GM19467 (cell line): ENCODE data around the gene ARHGAP15.

Experiments
- ATAC-seq: cut with Tn5 transposase; IDR thresholded peaks from one replicate; pipeline ENCODE4 v1.9.1; 2021; ENCODE audit warnings: mild to moderate bottlenecking, moderate library complexity; ENCODE audit not compliant: unreplicated experiment

ARHGAP15 gene

DNA sequence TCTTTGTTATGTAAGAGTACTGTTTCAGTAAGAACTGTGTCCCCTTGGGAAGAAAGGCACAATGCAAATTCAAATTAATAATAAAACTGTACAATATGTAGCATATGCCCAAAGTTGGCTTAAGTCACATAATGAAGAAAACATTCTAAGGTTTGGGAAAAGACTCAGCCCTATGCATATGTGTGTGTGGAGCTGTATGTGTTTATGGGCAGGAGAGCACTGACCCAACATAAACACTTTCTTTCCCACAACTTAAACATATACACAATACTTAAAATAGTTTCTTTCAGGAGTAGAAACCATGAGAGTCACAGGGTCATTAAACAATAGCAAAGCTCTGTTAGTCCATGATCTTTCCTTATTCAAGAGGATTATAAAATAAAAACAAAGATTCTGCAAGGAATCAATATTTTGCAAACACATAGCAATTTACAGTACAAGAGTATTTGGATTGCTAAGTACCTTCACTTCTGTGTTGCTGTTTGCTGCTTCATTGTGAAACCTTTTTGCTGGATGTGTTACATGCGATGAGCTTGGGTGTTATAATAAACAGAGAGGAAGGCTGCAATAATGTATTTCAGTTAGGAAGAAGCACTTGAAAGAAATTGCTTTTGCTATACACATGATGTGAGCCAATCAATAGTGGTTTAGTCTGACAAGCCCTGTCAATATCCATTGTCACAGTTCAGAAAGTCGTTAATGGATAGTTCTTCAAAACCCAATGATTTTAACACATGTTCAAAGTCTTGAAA, 347.3 kb downstream of the ARHGAP15 start:
- ATAC-seq = no peak

DNA sequence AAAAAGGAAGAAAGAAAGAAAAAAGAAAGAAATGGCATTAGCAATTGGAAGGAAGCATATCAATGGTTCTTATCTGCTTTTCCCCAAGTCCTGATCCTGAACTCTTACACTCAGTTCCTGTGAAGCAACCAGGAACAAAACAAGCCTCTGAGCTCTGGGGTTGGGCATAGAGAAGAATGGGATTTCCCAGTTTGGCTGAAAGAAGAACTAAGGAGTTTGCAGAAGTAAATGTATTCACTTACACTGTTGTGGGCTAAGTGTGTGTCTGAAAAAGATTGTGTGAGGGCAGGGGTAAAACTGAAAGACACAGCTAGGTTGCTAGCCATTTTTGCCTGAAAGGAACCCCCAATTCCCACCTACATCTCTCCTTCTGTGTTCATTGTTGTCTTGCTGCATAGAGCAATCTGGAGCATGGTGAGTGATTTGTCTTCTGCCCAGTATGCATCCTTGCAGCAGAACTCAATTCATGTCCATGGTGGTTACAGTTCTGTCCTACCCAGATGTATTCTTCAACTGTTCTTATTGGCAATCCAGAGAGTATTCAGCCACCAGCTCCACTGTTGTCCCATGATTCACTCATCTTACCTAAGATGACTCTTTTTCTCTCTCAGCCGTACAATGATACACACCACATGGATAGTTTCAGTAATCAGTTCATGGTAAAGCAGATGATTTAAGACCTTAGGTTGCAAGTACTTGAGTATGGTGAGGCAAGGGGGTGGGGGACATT, 348.7 kb downstream of the ARHGAP15 start:
- ATAC-seq = no peak

DNA sequence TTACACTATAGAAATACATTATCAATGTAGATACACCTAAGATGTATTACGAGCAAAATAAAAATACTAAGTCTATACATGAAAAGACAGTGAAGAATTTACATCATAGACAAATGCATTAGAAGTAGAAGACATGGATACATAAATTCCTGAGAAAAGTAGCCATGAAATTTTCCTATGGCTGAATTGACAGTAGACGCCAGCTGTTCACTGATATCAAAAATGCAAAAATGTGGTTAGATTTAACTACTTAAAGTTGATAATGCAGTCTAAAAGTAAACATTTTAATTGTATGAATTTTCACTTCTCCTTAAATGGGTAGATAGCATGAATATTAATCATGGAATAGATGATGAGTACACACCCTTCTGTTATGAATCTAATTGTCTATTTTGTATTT, 350.9 kb downstream of the ARHGAP15 start:
- no peak for ATAC-seq

DNA sequence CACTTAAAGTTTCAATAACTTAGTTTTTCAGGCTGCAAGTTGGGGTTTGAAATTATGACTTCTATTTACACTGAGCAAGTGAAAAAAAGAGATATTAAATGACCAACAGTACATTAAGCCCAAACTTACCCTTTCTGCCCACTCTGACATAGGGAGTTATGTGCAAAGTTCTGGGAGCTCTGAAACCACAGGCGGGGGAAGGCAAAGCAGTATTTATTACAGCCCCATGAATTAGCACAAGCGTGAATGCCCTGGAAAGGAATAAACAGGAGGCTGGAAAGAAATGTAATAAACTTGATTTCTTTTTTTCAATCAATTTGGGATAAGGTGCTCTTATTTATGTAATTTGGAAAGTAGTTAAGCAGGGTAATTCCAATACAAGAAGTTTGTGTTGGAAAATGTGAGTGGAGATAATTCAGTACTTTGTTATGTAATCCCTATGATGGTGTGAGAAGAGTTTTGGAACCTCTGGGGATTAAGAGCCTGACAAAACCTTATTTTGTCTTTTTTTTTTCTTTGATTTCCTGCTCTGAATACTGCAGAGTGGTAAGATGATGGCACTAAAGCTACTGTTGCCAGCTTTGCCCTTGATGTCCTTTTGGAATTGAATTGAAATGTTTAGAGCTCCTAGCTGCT, 351.5 kb downstream of the ARHGAP15 start:
- no peak for ATAC-seq

DNA sequence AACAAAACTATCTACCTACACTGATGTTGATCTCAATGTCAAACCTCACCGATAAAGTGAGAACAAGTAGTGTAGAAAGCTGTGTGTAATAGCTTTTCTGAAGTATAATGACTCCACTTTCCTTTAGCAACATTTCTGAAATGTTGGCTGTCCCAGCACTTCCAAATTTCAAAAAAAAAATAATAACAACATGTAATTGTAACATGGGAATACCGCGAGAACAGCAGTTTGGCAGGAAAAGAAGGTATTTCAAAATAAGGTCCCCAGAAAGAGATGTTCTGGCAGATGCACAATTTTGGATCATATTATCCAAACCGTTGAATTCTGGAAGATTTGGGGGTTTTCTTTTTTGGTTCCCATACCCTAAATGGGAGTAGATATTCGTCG, 352.0 kb downstream of the ARHGAP15 start:
- ATAC-seq = no peak

DNA sequence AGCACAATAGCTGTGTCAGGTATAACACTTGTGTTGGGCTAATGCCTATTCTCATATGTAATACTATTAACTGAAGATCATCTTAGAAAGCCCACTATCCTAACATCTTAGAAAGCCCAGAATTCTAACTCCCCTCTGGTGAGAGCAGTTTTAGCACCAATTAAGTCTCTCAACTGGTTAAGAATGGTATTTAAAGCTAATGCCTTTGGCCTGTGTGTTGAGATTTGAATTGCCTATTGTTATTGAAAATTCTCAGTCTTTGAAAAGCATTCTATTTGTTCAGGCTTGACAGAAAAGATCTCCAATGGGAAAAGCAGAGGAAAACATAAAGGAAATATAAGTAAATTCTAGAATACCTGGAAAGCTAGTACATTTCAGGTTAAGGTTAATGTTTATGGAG, 352.5 kb downstream of the ARHGAP15 start:
- ATAC-seq = no peak

DNA sequence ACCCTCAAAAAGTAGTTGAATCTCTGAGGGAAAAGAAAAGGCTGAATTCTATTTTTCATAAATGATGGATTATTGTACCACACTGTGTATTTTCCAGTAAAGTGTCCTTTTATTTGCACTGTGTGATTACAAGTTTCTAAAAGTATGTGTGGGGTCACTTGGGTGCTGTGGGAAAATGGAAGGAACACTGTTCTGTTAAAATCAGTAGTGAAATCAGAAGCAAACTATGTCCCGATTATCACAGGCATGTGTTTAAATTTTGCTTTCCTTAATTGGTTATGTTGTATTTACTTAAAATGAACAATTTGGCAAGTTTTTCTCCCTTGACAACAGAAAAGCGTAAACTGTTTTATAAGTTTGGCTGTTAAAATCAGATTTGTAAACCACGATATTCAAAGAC, 353.1 kb downstream of the ARHGAP15 start:
- no peak for ATAC-seq

DNA sequence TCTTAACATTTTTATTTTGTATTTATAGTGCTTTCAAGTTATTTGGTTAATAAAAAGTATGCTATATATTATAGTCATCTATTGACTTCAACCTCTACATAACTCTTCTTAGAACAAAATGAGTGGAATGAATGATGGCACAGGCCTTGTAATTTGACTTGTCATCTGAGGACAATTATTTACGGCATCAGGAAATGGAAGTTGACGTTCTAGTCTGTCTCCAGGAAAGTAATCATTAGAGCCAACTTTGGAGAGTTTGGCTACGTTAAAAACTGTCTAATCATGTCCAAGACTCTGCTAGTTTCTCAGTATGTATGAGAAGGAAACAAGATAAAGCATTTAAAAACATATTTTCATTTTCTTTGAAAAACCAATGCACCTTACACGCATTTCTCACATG, 353.6 kb downstream of the ARHGAP15 start:
- no peak for ATAC-seq

DNA sequence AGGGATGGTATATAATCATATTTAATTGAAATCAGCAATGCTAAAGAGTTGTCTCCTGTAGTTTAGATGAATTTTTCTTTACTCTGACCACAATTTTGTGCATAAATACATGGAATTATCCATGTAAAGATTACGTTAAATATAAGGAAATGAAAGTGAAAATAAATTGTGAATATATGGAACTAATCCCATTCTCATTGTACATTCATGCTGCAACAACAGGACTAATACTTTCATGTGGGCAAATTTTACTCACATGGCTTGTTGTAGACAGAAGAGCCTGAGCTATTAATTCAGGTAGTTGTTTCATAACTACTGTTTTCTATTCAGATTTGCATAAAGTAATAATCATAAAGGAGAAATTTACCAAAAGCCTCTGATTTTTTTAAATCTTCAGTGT, 357.8 kb downstream of the ARHGAP15 start:
- no peak for ATAC-seq

DNA sequence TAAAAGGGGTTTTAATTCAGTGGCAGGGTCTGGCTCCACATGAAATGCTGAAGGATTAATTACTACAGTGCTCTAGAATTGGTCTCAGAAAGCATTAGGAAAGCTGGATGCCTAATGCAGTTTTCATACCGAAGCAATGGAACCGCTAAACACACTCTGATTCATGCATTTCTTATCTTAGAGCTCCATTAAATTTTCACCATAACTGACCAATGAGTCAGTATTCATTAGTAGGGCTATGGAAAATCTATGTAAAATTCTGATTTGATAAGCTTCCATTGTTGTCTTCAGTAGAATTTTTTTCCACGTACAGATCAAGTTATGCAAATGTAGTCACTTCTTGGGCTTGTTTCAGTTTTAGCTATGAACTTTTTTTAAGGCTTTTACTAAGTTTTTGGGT, 359.9 kb downstream of the ARHGAP15 start:
- ATAC-seq = no peak

DNA sequence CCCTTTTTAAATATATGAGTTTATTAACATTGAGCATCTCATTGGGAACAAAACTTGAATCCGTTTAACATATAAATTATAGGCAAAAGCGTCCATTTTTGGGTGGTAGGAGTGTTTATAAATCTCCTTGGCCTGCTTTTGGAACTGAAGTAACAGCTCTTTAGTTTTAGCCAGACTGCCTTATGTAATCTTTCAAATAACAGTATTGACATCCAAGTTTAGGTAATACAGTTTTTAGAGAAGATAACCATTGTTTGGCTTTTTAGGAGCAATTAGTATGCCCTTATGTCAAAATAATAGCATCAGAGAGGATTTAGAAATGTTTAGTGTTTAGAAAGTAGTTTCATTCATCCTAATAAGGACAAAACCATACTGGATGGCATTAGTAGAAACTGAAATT, 361.9 kb downstream of the ARHGAP15 start:
- no peak for ATAC-seq

DNA sequence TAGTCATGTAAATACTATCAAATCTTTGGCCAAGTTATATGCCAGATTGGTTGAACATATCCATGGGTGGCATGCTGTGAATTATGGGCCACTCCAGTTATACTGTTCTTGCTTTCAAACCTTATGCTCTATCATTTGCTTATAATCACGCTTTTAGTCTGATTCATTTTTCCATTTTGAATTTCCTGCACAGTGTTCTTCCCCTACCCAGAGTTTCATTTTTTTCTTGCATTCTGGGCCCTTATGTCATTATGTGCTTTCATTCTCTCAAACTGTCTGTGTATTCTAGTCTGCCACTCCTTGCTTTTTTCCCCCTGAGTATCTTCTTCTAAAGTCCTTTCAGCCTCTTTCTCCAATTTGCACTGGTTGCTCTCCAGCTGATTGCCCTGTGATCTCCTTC, 364.1 kb downstream of the ARHGAP15 start:
- ATAC-seq = no peak

DNA sequence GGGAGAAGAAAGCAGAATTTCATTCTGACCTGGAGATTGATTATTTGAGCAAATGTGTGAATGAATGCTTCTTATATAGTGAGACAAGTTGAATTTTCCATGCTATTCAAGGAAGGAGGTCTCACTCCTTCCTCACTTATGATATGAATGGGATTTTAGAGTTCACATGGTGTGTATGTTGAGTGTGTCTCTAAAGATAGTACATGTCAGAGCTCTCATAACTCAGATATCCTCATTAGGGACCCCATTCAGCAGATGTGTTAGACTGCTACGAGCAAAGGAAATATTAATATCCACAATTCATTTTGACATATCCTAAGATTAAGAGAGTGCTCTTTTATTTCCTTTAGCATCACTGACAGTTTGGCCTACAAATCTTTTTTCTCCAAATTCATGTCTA, 368.5 kb downstream of the ARHGAP15 start:
- ATAC-seq = no peak

DNA sequence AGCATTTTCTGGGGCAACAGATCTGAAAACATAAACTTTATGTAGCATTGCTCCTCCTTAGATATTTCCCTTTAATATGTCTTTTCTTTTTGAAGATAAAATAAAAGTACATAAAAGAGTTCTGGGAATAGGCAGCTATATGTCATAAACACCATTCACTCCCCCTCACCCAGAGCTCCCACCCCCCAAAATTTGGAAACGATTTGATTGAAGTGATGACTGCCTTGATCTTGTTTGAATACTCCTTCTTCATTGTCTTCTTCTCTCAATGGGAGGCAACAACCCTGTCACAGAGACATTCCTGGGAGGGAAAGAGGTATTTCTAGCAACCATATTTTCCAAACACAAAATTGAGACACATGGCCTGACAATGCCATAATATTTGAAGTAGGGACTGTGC, 369.3 kb downstream of the ARHGAP15 start:
- ATAC-seq = no peak

DNA sequence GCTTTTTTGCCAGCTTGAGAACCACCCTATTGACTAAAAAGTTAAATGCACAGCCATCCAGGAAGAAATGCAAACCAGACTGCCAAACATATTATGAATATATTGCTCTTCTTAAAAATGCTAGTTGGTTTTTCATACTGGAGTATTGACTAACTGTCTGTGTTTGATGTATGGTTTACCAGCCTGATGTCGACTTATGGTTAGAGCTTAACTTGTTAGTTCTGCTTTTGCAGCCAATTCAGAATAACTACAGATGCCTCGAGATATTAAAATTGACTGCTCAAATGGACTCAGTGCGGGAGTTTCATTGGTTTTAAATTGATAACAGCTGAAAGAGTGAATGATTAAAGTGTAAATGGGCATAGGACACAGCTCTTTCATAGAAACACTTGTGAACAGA, 369.8 kb downstream of the ARHGAP15 start:
- no peak for ATAC-seq

DNA sequence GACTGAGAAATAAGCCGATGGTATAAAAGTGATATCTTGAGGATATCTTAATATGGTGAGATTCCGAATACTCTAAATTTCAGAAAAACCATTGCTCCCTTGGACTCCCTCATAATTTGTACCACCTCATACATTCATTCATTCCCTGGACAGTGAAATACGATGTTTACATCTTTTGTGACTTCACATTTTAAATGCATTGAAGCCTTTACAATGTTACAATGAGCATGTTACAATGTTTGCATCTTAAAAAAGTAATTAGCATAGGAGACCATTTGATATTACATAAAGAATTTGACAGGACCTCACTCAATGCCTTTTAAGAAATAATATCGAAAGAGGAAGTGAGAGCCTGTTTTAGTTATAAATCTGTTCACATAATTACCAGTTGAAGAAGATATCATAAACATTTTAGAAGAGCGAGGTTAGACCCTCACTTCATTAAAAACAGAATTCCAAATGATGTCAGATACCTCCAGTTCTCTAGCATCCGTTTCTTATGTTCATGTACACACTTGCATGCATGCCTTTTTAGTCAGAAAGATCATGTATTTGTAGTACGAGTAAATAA, 372.0 kb downstream of the ARHGAP15 start:
- ATAC-seq = no peak

DNA sequence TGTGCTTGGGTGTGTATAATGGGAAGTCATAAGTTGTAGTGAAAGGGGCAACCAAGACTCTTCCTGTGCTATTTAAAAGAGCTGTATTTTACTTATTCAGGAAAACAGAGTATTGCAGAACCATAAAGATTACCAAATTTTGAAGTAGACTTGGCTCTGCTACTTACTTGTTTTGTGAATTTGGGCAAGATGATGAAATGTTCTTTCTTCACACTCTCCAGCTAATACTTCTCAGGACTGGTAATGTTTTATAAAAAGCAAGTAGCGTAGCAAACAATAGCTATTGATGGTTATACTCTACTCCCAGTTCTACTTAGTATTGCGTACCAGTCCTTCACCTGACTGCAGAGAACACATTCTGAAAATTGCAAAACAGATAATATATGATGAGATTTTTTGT, 374.1 kb downstream of the ARHGAP15 start:
- ATAC-seq = no peak

DNA sequence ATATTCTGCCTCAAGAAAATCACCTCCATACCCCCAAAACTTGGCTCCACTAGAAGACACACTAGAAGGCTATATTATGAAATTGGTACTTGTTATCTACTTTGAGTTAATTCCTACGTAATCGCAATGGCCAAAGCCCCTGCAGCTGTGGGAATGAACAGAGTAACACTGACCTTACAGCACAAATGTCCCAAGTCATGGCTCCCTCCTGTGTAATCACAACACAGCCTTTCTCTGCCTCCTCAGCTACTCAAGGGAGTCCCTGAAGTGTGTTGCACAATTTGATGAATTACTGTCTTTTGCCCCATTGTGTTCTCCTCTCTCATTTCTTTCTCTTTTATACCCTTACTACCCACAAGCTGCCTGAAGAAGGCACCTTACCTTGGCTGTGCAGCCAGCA, 375.2 kb downstream of the ARHGAP15 start:
- no peak for ATAC-seq

DNA sequence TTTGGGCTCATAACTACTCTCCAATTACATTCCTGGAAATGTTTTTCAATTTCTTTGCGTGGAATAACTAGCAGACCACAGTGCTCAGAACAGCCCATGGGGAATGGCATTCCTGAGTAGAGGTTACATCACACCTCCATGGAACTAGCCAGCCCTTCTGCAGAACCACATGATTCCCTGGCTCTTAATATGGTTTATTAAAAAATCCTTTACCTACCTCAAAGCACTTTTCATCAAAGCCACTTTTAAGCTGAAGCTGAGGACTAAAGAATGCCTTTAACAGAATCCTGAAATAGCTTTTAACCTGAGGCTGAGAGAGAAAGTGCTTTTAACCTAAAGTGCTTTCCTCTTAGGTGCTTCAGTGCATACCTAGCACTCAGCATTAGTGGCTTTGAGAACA, 376.3 kb downstream of the ARHGAP15 start:
- no peak for ATAC-seq

DNA sequence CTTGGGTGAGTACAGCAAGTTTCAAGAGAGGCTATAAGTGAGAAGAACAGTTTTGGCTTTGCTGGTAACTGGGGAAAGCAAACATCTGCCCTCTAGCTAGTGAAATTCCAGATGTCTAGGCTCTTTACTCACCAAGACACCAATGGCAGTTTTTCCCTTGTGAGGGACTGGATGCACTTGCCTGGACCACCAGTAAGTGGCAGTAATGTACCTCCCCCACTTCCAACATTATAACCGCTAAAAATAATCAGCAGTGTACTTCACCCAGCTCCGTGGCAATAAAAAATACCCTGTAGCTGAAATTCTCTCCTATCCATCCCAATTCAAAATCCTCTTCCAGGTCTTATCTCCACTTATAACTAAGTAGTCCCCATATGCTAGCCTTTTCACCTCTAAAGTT, 383.9 kb downstream of the ARHGAP15 start:
- ATAC-seq = peak; percentile 80

DNA sequence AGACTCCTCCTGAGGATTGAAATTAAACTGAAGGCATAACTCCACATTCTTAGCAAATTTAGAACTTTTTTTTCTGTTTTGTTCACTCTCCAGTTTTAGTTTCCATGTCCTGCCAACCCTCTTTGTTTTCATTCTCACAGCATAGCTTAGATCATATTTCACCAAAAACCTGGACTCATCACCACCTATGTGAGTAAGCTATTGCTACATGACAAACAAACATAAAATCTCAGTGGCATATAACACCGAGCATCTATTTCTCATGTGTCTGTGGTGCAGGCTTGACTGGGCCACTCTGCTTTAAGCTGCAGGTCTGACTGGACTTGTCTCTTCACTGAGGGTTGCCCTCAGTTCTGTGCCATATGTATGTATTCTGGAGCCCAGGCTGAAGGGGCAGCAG, 385.2 kb downstream of the ARHGAP15 start:
- ATAC-seq = no peak

DNA sequence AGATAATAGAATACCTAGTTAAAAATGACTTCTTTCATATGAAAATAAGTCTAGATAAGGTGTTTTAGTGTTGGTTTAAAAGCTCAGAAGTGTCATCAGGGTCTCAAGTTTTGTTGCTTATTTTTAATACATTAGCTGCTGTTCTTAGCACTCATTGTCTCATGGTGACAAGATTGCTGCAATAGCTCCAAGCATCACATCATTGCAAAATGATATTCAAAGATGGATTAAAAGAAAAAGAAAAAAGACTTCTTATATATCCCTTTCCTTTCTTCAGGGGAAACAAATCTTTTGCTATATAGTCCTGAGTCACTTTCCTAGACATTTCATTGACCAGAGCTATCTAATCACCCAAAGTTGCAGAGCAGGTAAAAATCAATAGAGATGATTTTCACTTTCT, 386.1 kb downstream of the ARHGAP15 start:
- no peak for ATAC-seq
